Activated naive CD8-positive, alpha-beta T cell treated with anti-CD3 and anti-CD28 coated beads for 36 hours (primary cell): ENCODE measurements around the gene SLC17A3. TPM values are rescaled to one million over a fixed set of nuclear protein-coding genes. Genes with fewer than 3 reads are reported as not detected.
A peak's percentile ranks its signal among the peaks of the same experiment; 100 is the strongest.

Experiments
- DNase-seq: peaks from one replicate; pipeline ENCODE4 v3.0.0; 2021
- H3K27ac Mint-ChIP-seq: one replicate; pipeline ENCODE4 v1.8.0; 2022; ENCODE audit warnings: mild to moderate bottlenecking, moderate library complexity, mixed read lengths
- H3K27me3 Mint-ChIP-seq: one replicate; pipeline ENCODE4 v1.8.0; 2022; ENCODE audit warnings: mild to moderate bottlenecking, mixed read lengths
- H3K36me3 Mint-ChIP-seq: one replicate; pipeline ENCODE4 v1.8.0; 2021; ENCODE audit warnings: mild to moderate bottlenecking, mixed read lengths
- H3K4me1 Mint-ChIP-seq: one replicate; pipeline ENCODE4 v1.8.0; 2021; ENCODE audit warnings: mixed read lengths
- H3K4me3 Mint-ChIP-seq: one replicate; pipeline ENCODE4 v1.8.0; 2022; ENCODE audit warnings: mild to moderate bottlenecking, moderate library complexity, mixed read lengths
- H3K9me3 Mint-ChIP-seq: one replicate; pipeline ENCODE4 v1.8.0; 2022; ENCODE audit warnings: mixed read lengths
- total RNA-seq, 2 experiments: library from RNA; stranded (reverse); gene quantifications; one replicate each; pipeline ENCODE4 v1.2.3, GENCODE V29; 2021

Gene SLC17A3
- total RNA-seq, 2 experiments from 2014 or later = not detected

DNA sequence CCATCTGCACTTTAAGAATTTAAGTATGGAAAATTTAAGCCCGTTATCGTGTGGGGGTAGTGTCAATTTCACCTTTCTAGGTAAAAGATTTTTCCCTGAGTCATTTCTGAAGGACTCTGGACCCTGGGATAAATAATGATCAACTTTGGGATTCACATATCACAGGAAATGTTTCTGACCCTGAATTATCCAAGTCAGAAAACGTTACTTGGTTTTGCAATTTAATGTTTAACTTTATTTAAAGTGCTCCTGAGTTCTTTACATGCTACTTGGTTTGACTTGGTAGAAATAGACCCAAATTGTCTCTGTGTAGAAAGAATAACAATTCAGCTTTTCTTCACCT lies 1.5 kb upstream of the SLC17A3 start:
- no peak overlapping the region for H3K4me3 Mint-ChIP-seq
- H3K9me3 Mint-ChIP-seq = no peaks in the 10 kb centered on the region
- peaks cover 5% of the 10 kb centered on the region for H3K27me3 Mint-ChIP-seq
- H3K36me3 Mint-ChIP-seq = no peaks in the 10 kb centered on the region
- H3K27ac Mint-ChIP-seq = no peak overlapping the region
- H3K4me1 Mint-ChIP-seq = peaks cover 9% of the 10 kb centered on the region
- no peak for DNase-seq

DNA sequence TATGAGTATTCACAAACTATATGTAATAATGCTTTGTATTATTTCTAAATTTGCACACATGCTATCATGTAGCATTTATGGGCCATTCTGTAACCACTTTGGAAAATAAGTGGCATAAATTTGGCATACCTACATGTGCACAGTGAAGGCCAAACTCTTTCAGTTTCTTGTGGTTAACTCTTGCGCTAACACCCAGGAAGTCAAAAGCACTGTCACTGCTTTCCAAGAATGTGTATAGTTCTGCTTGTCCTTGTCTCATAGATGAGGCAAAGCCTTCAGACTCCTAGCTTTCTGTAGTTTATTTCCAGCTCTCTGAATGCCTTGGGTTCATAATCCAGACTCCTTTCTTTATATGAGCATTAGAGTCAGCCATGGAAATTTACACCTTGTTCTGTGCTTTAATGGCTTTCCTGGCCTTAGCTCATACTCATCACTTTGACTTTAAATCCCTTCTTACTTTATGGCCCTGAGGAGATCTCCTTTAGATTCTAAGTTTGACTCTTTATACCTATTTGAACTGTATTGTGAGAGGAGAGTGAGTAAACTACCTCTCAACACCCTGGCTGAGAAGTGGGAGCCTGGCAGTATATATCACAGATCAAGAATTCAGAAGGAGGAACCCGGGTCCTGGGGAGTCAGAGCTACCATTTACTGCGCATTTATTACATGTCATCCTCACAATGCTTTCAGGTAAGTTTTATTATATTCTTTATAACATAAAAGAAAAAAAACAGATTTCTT lies 949 bp upstream of the SLC17A3 start:
- Mint-ChIP-seq H3K4me1 (peaks cover 9% of the 10 kb centered on the region), H3K9me3 (no peaks in the 10 kb centered on the region), H3K27ac (no peak overlapping the region), H3K36me3 (no peaks in the 10 kb centered on the region), H3K4me3 (no peak overlapping the region), H3K27me3 (peaks cover 5% of the 10 kb centered on the region)
- no peak for DNase-seq

DNA sequence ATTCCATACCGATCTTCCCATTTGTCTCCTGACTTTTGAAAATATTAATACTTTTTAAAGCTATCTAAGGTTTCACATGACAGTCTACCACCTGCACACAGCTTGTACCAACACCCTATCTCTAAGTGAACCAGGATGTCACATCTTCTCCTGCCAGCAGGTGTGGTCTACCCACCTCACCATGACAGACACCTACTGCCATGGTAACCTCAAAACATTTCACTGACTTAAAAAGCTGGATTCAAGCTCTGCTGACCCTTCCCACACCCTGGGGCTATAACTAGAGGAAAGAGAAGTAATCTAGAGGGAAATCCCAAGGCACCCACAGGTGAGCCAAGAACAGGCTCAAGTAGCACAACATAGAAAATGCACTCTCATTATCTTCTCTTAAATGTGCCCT lies 1.2 kb downstream of the SLC17A3 start:
- no peaks in the 10 kb centered on the region for H3K9me3 Mint-ChIP-seq
- DNase-seq = no peak
- H3K4me1 Mint-ChIP-seq = peaks cover 11% of the 10 kb centered on the region
- H3K27me3 Mint-ChIP-seq = no peaks in the 10 kb centered on the region
- H3K36me3 Mint-ChIP-seq = no peaks in the 10 kb centered on the region
- no peak overlapping the region for H3K27ac Mint-ChIP-seq
- no peak overlapping the region for H3K4me3 Mint-ChIP-seq

DNA sequence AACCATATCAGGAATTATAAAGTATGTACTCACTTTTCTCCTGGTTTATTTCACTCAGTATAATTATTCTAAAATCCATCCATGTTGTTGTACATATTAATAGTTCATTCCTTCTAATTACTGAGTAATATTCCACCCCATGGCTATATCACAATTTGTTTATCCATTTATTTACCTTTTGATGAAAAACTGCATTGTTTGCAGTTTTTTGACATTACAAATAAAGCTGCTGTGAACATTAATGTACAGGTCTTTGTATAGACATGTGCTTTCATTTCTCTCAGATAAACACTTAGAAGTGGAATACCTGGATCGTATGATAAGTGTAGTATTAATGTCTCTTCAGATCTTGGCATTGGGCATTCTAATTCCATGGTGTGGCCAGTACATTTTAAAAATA lies 4.2 kb downstream of the SLC17A3 start:
- H3K27me3 Mint-ChIP-seq = no peaks in the 10 kb centered on the region
- no peak for DNase-seq
- H3K4me3 Mint-ChIP-seq = no peak overlapping the region
- H3K36me3 Mint-ChIP-seq = no peaks in the 10 kb centered on the region
- peaks cover 21% of the 10 kb centered on the region for H3K4me1 Mint-ChIP-seq
- no peak overlapping the region for H3K27ac Mint-ChIP-seq
- no peaks in the 10 kb centered on the region for H3K9me3 Mint-ChIP-seq

DNA sequence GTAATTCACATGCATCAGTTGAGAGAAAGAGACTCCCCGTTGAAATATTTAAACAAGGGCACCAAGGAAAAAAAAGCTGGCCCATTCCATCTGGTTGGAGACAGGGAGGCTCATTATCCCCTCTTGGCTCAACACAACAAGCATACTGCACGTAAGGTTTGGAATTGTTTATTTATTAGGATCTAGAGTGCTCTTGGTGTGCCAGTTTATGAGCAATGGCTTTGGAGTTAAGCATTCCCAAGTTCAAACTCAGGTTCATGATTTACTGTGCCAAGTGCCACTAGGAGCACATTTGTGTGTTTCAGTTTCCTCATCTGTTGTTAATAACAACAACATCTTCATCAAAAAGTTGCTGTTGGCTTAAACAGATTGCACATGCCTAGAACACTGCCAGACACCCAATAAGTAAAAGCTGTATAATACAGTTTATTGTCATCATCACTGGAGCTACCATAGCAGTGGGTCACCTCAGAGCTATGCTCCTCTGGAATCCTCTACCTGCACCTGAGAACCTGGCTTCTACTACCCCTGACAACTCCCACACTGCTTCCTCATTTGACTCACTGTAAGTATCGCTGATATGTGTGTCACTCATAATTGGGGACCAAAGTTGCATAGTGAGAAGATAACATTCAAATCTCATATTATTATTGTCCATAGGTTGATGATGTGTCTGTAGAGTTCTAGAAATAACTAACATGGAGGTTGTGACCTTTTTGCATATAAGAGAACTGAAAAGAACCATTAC lies 5.4 kb downstream of the SLC17A3 start:
- peaks cover 21% of the 10 kb centered on the region for H3K4me1 Mint-ChIP-seq
- DNase-seq = no peak
- H3K27ac Mint-ChIP-seq = no peak overlapping the region
- H3K9me3 Mint-ChIP-seq = no peaks in the 10 kb centered on the region
- H3K27me3 Mint-ChIP-seq = no peaks in the 10 kb centered on the region
- H3K36me3 Mint-ChIP-seq = no peaks in the 10 kb centered on the region
- H3K4me3 Mint-ChIP-seq = no peak overlapping the region

DNA sequence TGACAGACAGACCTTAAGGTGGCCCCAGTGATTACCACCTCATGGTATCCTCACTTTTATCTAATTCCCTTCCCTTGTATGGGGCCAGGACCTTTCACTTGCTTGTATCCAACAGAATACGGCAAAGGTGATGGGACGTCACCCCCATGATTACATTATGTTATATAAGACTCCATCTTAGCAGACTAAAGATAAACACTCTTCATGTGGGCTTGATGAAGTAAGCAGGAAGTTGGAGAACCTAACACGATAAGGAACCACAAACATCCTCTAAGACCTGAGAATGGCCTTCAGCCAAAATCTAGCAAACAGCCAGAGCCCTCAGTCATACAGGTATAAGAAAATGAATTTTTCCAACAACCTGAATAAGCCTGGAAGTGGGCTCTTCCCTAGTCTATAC lies 8.0 kb downstream of the SLC17A3 start:
- Mint-ChIP-seq H3K9me3 (no peaks in the 10 kb centered on the region), H3K4me1 (peaks cover 17% of the 10 kb centered on the region), H3K27ac (no peak overlapping the region), H3K4me3 (no peak overlapping the region), H3K27me3 (no peaks in the 10 kb centered on the region), H3K36me3 (peaks cover under 1% of the 10 kb centered on the region)
- DNase-seq = no peak

DNA sequence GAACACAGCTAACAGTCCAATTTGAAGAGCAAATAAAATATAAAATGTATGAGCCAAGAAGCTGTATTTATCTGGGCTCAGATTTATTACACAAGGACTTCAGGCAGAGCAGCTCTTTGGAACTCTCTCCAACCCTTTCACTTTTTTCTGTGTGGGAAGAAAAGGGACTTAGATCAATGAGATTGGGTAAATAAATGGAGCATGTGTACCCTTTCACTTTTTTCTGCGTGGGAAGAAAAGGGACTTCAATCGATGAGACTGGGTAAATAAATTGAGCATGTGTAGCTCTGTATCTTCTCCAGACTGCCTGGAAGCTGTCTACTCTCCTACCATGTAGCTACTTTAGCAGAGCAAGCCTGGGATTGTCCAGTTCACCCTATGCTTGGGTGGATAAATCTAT lies 10.7 kb downstream of the SLC17A3 start:
- Mint-ChIP-seq H3K27ac (no peak overlapping the region), H3K36me3 (peaks cover 2% of the 10 kb centered on the region), H3K4me3 (no peak overlapping the region), H3K9me3 (no peaks in the 10 kb centered on the region), H3K4me1 (peaks cover 14% of the 10 kb centered on the region), H3K27me3 (no peaks in the 10 kb centered on the region)
- no peak for DNase-seq

DNA sequence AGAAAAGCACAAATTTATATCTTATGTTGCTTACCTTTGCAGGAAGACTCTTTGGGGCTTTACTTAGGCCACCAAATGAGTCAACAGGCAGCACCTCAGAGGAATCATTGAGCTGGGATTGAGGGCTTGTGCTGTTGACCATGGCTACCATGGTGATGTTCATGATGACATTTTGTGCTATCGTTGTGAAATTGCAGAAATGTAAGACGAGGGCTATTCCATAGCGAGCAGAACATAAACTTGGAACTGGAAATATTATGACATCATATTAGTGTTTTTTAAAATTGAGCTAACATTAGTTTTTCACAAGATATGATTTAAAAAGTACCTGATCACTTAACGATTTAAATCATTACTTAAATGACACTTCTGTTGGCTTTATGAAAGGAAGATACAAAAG lies 11.8 kb downstream of the SLC17A3 start:
- no peaks in the 10 kb centered on the region for H3K27me3 Mint-ChIP-seq
- H3K4me3 Mint-ChIP-seq = no peak overlapping the region
- H3K4me1 Mint-ChIP-seq = peaks cover 14% of the 10 kb centered on the region
- no peak overlapping the region for H3K27ac Mint-ChIP-seq
- H3K9me3 Mint-ChIP-seq = no peaks in the 10 kb centered on the region
- H3K36me3 Mint-ChIP-seq = peaks cover 2% of the 10 kb centered on the region
- no peak for DNase-seq

DNA sequence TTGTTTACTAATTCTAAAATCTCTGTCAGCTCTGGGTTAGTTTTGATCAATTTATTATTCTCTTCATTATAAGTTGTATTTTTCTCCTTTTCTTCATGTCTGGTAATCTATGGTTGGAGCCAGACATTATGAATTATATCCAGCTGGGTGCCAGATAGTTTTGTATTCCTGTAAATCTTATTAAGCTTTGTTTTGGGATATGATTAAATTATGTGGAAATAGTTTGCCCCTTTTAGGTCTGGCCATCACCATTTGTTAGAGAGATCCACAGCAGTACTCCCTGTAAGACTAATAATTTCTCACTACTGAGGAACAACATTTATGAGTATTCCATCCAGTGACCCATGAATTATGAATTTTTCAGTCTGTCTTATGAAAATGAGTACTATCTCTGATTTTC lies 21.3 kb downstream of the SLC17A3 start:
- DNase-seq = no peak
- Mint-ChIP-seq H3K9me3 (no peaks in the 10 kb centered on the region), H3K27ac (no peak overlapping the region), H3K27me3 (no peaks in the 10 kb centered on the region), H3K4me1 (peaks cover 5% of the 10 kb centered on the region), H3K36me3 (no peaks in the 10 kb centered on the region), H3K4me3 (no peak overlapping the region)

DNA sequence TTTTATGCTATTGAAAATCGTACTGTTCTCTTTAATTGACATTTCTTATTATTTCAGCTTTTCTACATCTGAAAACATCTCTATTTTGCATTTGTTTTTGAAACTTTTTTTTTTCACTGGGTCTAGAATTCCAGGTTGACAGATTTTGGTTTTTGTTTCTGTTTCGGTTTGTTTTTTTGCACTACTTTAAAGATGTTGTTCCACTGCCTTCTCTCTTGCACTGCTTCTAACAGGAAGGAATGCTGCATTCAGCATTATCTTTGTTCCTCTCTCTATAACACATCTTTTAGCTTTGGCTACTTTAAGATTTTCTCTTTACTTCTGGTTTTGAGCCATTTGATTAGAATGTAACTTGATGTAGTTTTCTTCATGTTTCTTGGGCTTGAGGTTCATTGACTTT lies 22.1 kb downstream of the SLC17A3 start:
- DNase-seq = no peak
- no peaks in the 10 kb centered on the region for H3K36me3 Mint-ChIP-seq
- no peak overlapping the region for H3K4me3 Mint-ChIP-seq
- H3K4me1 Mint-ChIP-seq = peaks cover 5% of the 10 kb centered on the region
- no peak overlapping the region for H3K27ac Mint-ChIP-seq
- no peaks in the 10 kb centered on the region for H3K9me3 Mint-ChIP-seq
- peaks cover 2% of the 10 kb centered on the region for H3K27me3 Mint-ChIP-seq

DNA sequence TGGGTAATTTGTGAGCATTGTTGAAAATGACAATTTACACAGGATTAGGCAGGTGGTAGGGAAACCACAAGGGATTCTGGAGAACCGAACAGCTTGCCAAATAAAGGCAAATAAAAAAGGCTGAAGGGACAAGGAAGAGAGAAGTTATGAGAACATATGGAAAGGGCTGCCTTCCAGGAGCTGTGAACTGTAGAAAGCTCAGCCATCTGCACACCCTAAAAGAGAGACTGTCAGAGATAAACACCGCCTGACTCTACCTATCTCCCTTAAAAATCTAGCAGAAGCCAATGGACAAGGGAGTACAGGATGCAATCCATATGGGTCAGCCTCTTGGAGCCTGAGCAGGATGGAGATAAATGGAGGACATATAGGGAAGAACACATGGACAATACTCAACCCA lies 29.5 kb downstream of the SLC17A3 start:
- no peak for DNase-seq
- H3K9me3 Mint-ChIP-seq = no peaks in the 10 kb centered on the region
- H3K4me1 Mint-ChIP-seq = no peaks in the 10 kb centered on the region
- no peak overlapping the region for H3K4me3 Mint-ChIP-seq
- peaks cover 4% of the 10 kb centered on the region for H3K27me3 Mint-ChIP-seq
- H3K36me3 Mint-ChIP-seq = no peaks in the 10 kb centered on the region
- no peak overlapping the region for H3K27ac Mint-ChIP-seq

DNA sequence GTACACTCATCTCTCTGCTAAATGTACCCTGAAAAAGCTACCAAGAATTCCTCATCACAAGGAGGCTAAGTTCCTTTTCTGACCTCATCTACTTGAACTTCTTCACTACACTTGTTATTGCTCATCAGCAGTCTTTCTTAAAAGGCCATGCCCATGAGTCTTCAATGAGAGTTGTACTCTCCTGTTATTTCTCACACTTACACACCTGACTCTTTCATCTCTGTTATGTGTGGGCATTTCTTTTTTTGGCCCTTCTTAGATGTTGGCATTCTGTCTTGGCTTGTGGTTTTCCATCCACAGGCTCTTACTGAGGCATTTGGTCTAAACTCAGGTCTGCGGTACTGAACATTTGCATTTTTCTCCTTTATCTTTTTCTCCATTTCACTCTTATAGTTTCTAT lies 31.5 kb downstream of the SLC17A3 start:
- DNase-seq = peak; percentile 8
- Mint-ChIP-seq H3K4me1 (no peaks in the 10 kb centered on the region), H3K4me3 (no peak overlapping the region), H3K27ac (no peak overlapping the region), H3K27me3 (peaks cover 4% of the 10 kb centered on the region), H3K9me3 (no peaks in the 10 kb centered on the region), H3K36me3 (no peaks in the 10 kb centered on the region)

DNA sequence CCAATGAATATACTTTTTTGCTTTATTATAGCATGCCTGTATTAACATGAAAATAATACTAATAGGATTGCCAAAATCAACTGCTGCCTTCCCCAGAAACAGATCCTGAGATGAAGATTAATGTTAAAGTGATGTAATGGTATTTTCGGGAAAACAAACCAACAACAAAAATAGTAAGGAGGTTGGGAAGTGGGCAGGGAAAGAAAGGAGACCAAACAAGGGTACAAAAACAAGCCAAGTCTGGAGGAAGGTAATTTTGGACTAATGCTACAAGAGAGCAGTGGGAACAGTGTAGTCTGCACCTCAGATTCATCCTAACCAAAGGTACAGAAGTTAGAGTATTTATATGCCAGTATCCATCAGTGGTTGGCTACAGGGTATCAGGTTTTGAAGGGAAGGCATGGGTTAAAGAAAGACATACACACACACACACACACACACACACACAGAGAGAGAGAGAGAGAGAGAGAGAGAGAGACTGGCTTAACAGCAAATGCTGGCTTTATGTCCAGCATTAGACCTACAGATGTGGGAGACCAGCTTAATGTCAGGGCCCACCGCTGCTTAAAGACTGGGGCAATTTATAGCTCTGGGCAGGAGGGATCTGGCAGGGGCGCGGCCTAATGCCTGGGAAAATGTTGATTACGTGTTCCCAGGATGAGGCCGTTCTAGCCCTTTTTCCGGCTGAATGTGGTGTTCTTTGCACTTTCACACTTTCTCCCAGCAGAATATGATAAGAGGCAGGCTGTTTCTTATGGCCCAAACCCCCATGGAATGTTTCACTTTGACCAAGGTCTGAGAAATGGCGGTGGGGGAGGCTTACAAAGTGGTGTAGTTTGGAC lies 38.4 kb downstream of the SLC17A3 start:
- H3K4me3 Mint-ChIP-seq = no peak overlapping the region
- H3K4me1 Mint-ChIP-seq = no peaks in the 10 kb centered on the region
- peaks cover 6% of the 10 kb centered on the region for H3K27me3 Mint-ChIP-seq
- no peaks in the 10 kb centered on the region for H3K36me3 Mint-ChIP-seq
- no peaks in the 10 kb centered on the region for H3K9me3 Mint-ChIP-seq
- H3K27ac Mint-ChIP-seq = no peak overlapping the region
- DNase-seq = no peak

DNA sequence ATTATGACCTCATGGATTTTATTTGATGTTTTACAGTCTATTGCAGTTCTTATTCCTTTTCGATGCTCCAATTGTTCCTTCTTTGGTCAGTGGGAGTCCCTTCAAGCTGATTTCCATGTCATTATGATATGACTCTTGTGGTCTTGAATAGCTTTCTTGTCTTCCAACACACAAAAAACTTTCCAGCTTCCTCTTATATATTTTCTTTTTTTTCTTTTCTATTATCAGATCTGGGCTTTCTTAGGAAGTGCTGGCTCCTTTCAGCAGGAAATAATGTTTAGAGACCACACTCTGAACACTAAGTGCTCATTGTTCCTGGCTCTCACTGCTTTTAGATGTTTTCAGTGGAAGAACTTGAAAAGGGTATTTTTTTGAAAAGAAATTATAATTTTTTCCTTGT lies 39.1 kb downstream of the SLC17A3 start:
- Mint-ChIP-seq H3K4me3 (no peak overlapping the region), H3K36me3 (no peaks in the 10 kb centered on the region), H3K27ac (no peak overlapping the region), H3K9me3 (no peaks in the 10 kb centered on the region), H3K27me3 (peaks cover 7% of the 10 kb centered on the region), H3K4me1 (no peaks in the 10 kb centered on the region)
- DNase-seq = no peak

DNA sequence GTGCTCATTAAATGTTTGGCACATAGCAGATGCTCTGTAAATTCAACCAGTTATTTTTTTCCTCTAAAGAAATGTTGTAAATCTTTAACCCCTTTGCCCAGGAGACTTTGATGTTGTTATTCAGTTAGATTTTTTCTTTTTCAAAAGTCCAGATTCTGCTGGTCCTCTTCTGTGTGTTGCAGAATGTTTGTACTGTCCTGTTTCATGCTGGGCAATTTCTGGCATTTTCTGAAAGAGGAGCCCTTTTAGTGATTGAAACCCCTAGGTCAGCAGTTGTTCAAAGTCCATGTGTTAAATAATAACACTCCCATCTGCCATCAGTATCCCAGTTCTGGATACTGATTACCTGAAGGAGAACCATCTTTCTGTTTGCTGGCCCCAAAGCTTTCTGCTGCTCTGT lies 40.9 kb downstream of the SLC17A3 start:
- Mint-ChIP-seq H3K27me3 (peaks cover 13% of the 10 kb centered on the region), H3K36me3 (no peaks in the 10 kb centered on the region), H3K4me1 (no peaks in the 10 kb centered on the region), H3K9me3 (no peaks in the 10 kb centered on the region), H3K4me3 (no peak overlapping the region), H3K27ac (no peak overlapping the region)
- no peak for DNase-seq
